Measurements from ENCODE around the gene RNF207. TPM values are rescaled to one million over a fixed set of nuclear protein-coding genes. Genes with fewer than 3 reads are reported as not detected.
A peak's percentile ranks its signal among the peaks of the same experiment; 100 is the strongest.

The RNF207 gene
- total and polyA plus RNA-seq, 2 of the 13 experiments (the other 11 are each of a cell fraction or from before 2014, with no cell fraction given), result 9.8 to 15.9 TPM

GRCh38 chr1:6205849-6206519, at the start of gene RNF207 (continued):
- no peak for TF ChIP-seq REST (IDR thresholded peaks at IDR 0.05; ENCODE audit: borderline replicate concordance in 1 of 2, low read depth in 1 of 2, low read length in 2 of 2)
- no peak for TF ChIP-seq ARNT (IDR thresholded peaks at IDR 0.05)
- TF ChIP-seq ZNF121 (CRISPR knock-in tag; IDR thresholded peaks at IDR 0.05), result no peak
- no peak for TF ChIP-seq ZNF143 (CRISPR knock-in tag; IDR thresholded peaks at IDR 0.05)
- TF ChIP-seq SP1 (IDR thresholded peaks at IDR 0.05), result no peak
- no peak for TF ChIP-seq SP1 (CRISPR knock-in tag; IDR thresholded peaks at IDR 0.05)
- TF ChIP-seq DMTF1 (CRISPR knock-in tag; IDR thresholded peaks at IDR 0.05), result no peak
- peak; percentile 67; the same call in 1 of the 2 replicates for TF ChIP-seq MYC (CRISPR knock-in tag; IDR thresholded peaks at IDR 0.05; ENCODE audit: borderline replicate concordance)
- TF ChIP-seq KDM4B (CRISPR knock-in tag; IDR thresholded peaks at IDR 0.05), result peak; percentile 35; the same call in 1 of the 2 replicates
- no peak for TF ChIP-seq ZBTB3 (CRISPR knock-in tag; IDR thresholded peaks at IDR 0.05; ENCODE audit: borderline replicate concordance, low read depth)
- TF ChIP-seq NCOA5 (CRISPR knock-in tag; IDR thresholded peaks at IDR 0.05), result no peak
- TF ChIP-seq MEIS2 (CRISPR knock-in tag; IDR thresholded peaks at IDR 0.05), result peak; percentile 51
- TF ChIP-seq THAP9 (CRISPR knock-in tag; IDR thresholded peaks at IDR 0.05; ENCODE audit: borderline replicate concordance), result no peak
- TF ChIP-seq IKZF1 (IDR thresholded peaks at IDR 0.05), result no peak
- 0 out of 2 replicates have a peak, but pooled peaks have one; percentile 16 for TF ChIP-seq GPN1 (CRISPR knock-in tag; IDR thresholded peaks at IDR 0.05; ENCODE audit: borderline replicate concordance)
- no peak for TF ChIP-seq REXO4 (CRISPR knock-in tag; IDR thresholded peaks at IDR 0.05; ENCODE audit: borderline replicate concordance)
- TF ChIP-seq CSRNP2 (CRISPR knock-in tag; conservative IDR thresholded peaks at IDR 0.05; ENCODE audit: low read depth), result no peak
- TF ChIP-seq ZNF101 (CRISPR knock-in tag; IDR thresholded peaks at IDR 0.05; ENCODE audit: borderline replicate concordance, low read depth), result peak; percentile 63; the same call in 1 of the 2 replicates
- no peak for TF ChIP-seq NFE2 (CRISPR knock-in tag; IDR thresholded peaks at IDR 0.05)
